HG03045 (cell line): ENCODE measurements around the gene DPYSL4.

Experiments
- ATAC-seq: cut with Tn5 transposase; IDR thresholded peaks from one replicate; pipeline ENCODE4 v1.9.1; 2021; ENCODE audit warnings: mild to moderate bottlenecking, moderate library complexity; ENCODE audit not compliant: unreplicated experiment

DPYSL4 gene

GRCh38 chr10:132162590-132163277, 24.0 kb upstream of the DPYSL4 start:
- ATAC-seq: no peak

- no peak for ATAC-seq
Observed at GRCh38 chr10:132163278-132163765, 23.4 kb upstream of the DPYSL4 start.

- ATAC-seq: no peak
Observed at GRCh38 chr10:132163826-132164515, 22.8 kb upstream of the DPYSL4 start.

GRCh38 chr10:132164761-132165278, 21.9 kb upstream of the DPYSL4 start:
- no peak for ATAC-seq

- ATAC-seq: no peak
Observed at GRCh38 chr10:132165416-132165980, 21.2 kb upstream of the DPYSL4 start.

- ATAC-seq: no peak
Observed at GRCh38 chr10:132166216-132166950, 20.4 kb upstream of the DPYSL4 start.

GRCh38 chr10:132167041-132167674, 19.6 kb upstream of the DPYSL4 start:
- ATAC-seq: no peak

- ATAC-seq: no peak
Observed at GRCh38 chr10:132167976-132168375, 18.8 kb upstream of the DPYSL4 start.

- no peak for ATAC-seq
Observed at GRCh38 chr10:132168571-132169030, 18.1 kb upstream of the DPYSL4 start.

GRCh38 chr10:132169031-132169765, 17.6 kb upstream of the DPYSL4 start:
- ATAC-seq: no peak

GRCh38 chr10:132169766-132170560, 16.8 kb upstream of the DPYSL4 start:
- no peak for ATAC-seq

- no peak for ATAC-seq
Observed at GRCh38 chr10:132170561-132171361, 16.0 kb upstream of the DPYSL4 start.

- no peak for ATAC-seq
Observed at GRCh38 chr10:132172091-132173066, 14.4 kb upstream of the DPYSL4 start.

- no peak for ATAC-seq
Observed at GRCh38 chr10:132173185-132173584, 13.6 kb upstream of the DPYSL4 start.

- no peak for ATAC-seq
Observed at GRCh38 chr10:132174237-132174636, 12.5 kb upstream of the DPYSL4 start.

- no peak for ATAC-seq
Observed at GRCh38 chr10:132175408-132175807, 11.3 kb upstream of the DPYSL4 start.
